ENCODE results near the gene SRSF2.

Gene SRSF2

DNA sequence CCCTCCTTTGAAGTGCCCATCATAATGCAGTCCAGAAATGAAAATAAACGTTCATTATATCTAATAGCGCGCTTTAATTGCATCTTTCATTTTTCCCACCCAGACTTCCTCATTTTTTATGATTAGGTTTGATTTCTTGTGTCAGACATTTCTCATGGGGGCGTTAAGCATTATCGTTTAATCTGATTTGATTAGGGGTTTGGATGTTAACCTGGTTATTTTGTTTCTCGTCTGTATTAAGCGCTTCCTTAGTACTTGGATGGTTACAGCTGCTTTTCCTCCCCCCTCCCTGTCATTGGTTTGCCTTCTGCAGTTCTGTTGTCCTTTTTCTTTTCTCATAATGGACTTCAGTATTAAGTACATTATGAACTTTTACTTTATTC lies 1.3 kb upstream of the SRSF2 start:
- H3K27ac ChIP-seq = peak overlapping the region; percentile 96
- ChIA-PET POLR2A (ENCODE audit: low non-redundant PET) (no interaction called here), CTCF (interaction anchor here (0.6 to 0.7 kb wide), 2 partner anchors 28 to 81 kb away, joined by 3 to 5 read pairs; no protein-coding TSS in a partner anchor)
- TF ChIP-seq, protein P1, sequence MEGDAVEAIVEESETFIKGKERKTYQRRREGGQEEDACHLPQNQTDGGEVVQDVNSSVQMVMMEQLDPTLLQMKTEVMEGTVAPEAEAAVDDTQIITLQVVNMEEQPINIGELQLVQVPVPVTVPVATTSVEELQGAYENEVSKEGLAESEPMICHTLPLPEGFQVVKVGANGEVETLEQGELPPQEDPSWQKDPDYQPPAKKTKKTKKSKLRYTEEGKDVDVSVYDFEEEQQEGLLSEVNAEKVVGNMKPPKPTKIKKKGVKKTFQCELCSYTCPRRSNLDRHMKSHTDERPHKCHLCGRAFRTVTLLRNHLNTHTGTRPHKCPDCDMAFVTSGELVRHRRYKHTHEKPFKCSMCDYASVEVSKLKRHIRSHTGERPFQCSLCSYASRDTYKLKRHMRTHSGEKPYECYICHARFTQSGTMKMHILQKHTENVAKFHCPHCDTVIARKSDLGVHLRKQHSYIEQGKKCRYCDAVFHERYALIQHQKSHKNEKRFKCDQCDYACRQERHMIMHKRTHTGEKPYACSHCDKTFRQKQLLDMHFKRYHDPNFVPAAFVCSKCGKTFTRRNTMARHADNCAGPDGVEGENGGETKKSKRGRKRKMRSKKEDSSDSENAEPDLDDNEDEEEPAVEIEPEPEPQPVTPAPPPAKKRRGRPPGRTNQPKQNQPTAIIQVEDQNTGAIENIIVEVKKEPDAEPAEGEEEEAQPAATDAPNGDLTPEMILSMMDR (conservative IDR thresholded peaks at IDR 0.05; ENCODE audit: low read depth) = no peak
- no peak for DNase-seq (ENCODE audit: low spot score)

DNA sequence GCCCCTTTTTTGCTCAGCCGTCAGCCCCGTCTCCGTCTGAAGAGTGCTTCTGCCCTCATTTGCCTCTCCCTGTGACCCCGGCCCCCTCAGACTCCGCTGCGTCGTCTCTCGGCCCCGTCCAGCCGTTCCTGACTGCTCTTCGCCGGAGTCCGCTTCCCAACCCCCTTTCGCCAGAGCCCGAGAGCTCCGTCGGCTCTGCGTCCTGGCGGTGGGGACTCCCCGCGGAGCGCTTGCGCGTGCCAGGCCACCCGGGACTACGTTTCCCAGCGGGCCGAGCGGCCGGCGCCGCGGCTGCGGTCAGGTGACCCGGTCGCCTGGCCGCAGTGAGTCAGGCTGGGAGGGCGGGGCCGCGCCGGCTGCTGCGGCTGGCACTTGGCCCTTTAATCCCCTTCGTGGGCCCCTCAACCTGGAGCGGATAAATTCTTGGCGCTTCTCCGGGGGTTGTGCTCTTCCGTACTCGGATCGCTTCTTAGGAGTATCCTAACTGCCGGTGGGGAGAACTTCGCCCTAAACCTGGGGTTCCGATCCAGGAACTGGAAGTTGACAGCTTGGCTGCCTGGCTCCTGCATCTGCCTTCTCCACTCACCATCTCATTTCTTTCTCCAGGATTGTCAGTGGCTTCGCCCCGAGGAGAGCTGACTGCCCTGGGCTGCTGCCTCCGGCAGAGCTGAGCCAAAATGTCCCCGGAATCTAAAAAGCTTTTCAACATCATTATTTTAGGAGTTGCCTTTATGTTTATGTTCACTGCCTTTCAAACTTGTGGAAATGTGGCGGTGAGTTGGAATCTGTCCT lies 741 bp upstream of the SRSF2 start, which contains the start of gene MFSD11:
TSS of gene MFSD11 (plus strand) at position 444 of the 792 bp plus-strand sequence. CDS start at position 678, 234 bp downstream.
- peak; percentile 96 for DNase-seq (ENCODE audit: low spot score)
- TF ChIP-seq, protein P1 (conservative IDR thresholded peaks at IDR 0.05; ENCODE audit: low read depth) = no peak
- POLR2A ChIA-PET (ENCODE audit: low non-redundant PET) = interaction anchor here (0.7 kb wide), 1 partner anchor 100 kb away, joined by 3 read pairs; no protein-coding TSS in a partner anchor
- H3K27ac ChIP-seq = peak within 1 kb of the TSS; percentile 96
- CTCF ChIA-PET = interaction anchor here (0.6 to 0.7 kb wide), 2 partner anchors 29 to 423 kb away, joined by 3 to 5 read pairs; no protein-coding TSS in a partner anchor

DNA sequence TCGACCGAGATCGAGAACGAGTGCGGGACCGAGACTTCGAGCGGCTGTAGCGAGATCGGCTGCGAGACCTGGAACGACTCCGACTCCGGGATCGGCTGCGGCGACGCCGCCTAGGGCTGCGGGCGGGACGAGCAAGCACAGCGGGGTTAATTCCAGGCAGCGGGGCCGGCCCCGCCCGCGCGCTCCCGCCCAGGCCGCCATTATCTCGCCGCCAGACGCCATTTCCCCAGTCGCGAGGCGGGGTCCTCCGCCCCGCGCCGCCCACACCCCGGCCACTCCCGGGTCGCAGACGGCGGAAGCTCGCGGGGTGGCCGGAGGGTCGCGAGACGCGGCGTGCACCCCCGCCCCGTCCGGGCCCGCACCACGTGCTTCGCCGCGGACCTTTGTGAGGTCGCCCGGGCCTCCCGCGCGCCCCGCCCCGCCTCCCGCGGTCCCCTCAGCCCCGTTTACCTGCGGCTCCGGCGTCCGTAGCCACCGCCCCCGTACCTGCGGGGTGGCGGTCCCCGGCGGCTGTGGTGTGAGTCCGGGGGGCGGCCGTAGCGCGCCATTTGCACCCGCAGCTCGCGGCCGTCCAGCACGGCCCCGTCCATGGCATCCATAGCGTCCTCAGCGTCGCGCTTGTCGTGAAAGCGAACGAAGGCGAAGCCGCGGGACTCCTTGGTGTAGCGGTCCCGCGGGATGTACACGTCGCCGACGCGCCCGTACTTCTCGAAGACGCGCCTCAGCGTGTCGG lies 616 bp downstream of the SRSF2 start:
- CTCF ChIA-PET = interaction anchor here (0.6 kb wide), 1 partner anchor 22 kb away, joined by 3 read pairs; no protein-coding TSS in a partner anchor
- DNase-seq (ENCODE audit: low spot score) = peak; percentile 40
- H3K27ac ChIP-seq = peak overlapping the region; percentile 96
- TF ChIP-seq, protein P1 (conservative IDR thresholded peaks at IDR 0.05; ENCODE audit: low read depth) = no peak; the same call in 1 of the 2 replicates
- POLR2A ChIA-PET (ENCODE audit: low non-redundant PET) = interaction anchor here (0.9 kb wide), 2 partner anchors 8 to 11 kb away, joined by 5 read pairs; no protein-coding TSS in a partner anchor

DNA sequence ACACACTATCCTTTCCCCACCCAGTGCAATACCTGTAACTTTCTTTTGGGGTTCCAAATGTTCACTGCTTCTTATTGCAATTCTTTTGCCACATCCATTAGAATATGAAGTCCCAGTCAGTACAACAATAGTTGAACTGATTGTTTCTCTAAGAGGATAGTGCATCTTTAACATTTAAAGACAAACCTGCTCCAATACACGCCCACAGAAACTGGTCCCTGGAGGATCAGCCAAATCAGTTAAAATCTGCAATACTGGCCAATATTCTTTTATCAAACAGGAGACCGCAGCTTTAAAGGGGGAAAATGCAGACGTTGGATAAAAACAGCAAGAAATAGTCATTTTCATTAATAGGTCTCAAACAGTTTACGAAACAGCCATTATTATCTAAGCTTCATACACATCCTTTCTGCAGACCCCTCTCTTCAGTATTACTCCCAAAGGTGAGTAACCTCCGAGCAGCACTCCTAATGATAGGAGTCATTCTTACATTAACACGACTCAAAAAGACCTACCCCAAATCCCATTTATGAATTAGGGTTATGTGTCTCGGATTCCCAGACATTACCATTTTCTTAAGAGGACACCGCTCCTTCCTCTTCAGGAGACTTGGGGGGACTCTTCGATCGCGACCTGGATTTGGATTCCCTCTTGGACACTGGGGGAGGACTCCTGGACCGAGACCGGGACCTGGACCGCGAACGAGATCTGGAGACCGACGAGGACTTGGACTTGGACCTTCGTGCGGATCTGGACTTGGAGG lies 1.4 kb downstream of the SRSF2 start:
- no peak for DNase-seq (ENCODE audit: low spot score)
- TF ChIP-seq, protein P1 (conservative IDR thresholded peaks at IDR 0.05; ENCODE audit: low read depth) = no peak
- POLR2A ChIA-PET (ENCODE audit: low non-redundant PET) = interaction anchor here (0.6 to 0.9 kb wide), 2 partner anchors 9 to 10 kb away, joined by 3 to 5 read pairs; no protein-coding TSS in a partner anchor
- CTCF ChIA-PET = no interaction called here
- peak overlapping the region; percentile 96 for H3K27ac ChIP-seq

GRCh38 chr17:76735006-76735405 lies 2.1 kb downstream of the SRSF2 start:
- no peak overlapping the region for H3K27ac ChIP-seq
- DNase-seq (ENCODE audit: low spot score) = no peak
- TF ChIP-seq, protein P1 (conservative IDR thresholded peaks at IDR 0.05; ENCODE audit: low read depth) = no peak
- CTCF ChIA-PET = no interaction called here
- POLR2A ChIA-PET (ENCODE audit: low non-redundant PET) = interaction anchor here (0.6 kb wide), 1 partner anchor 8 kb away, joined by 3 read pairs; no protein-coding TSS in a partner anchor
